HG03103 (cell line): ENCODE results near the gene BRSK2.

Experiments
- ATAC-seq: cut with Tn5 transposase; IDR thresholded peaks from one replicate; pipeline ENCODE4 v1.9.1; 2021; ENCODE audit warnings: low read depth; ENCODE audit not compliant: unreplicated experiment

Gene BRSK2

GRCh38 chr11:1476940-1477736 lies 87.4 kb downstream of the BRSK2 start:
- no peak for ATAC-seq

DNA sequence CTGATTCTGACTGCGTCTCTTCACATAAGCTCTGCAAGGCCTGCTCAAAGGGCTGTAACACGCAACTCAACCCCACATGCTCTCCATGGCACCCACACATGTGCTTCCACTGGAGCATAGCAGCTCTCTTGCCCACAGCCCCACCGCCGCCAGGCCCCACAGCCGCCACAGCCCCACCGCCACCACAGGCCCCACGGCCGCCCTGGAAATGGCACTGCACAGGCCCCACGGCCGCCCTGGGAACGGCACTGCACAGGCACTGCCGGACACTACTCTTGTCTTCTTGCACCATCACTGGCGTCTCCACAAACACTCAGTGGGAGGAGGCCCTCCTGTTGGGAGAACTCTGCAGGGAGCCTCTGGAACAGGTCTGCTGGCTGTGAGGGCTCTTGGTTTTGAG lies 88.3 kb downstream of the BRSK2 start:
- no peak for ATAC-seq

DNA sequence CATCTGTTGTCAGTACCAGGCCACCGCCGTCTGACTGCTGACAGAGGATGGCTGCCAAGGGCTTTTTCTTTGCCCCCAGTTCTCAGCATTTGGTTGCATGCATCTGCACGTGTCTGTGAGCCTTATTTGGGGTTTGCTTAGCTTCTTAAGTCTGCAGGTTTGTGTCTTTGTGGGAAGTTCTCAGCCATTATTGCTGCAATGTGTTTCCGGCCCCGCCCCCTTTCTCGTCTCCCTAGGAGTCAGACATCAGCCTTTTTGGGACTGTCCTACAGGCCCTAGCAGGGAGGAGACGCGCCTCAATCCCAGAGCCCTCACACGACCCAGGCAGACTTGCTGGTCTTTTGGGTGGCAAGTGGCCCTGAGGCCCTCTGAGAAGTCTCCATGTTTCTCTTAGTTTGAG lies 88.8 kb downstream of the BRSK2 start:
- ATAC-seq = no peak

- no peak for ATAC-seq
Measured at GRCh38 chr11:1479006-1479677, 89.4 kb downstream of the BRSK2 start.

DNA sequence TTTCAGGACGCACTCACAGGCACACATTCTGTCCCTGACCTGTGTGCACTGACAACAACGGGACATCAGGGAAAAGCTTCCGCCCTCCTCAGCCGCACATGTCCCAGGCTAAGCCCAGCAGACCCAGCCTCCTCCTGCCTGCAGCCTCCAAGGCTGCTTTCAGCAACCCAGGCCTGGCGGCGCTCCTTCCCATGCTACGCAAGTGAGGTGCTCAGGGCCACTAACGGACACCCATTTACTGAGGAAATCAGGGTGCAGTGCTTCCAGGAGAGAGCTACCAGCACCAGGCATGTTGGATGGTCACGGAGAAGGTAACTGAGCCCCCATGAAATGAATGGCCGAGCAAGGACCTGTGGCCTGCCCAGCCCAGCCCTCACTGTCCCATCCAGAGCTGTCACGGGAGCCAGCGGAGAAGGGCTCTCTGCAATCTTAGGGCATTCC lies 90.0 kb downstream of the BRSK2 start:
- no peak for ATAC-seq

GRCh38 chr11:1480191-1480554 lies 90.4 kb downstream of the BRSK2 start:
- ATAC-seq = no peak

- no peak for ATAC-seq
Measured at GRCh38 chr11:1480555-1481482, 91.1 kb downstream of the BRSK2 start.

DNA sequence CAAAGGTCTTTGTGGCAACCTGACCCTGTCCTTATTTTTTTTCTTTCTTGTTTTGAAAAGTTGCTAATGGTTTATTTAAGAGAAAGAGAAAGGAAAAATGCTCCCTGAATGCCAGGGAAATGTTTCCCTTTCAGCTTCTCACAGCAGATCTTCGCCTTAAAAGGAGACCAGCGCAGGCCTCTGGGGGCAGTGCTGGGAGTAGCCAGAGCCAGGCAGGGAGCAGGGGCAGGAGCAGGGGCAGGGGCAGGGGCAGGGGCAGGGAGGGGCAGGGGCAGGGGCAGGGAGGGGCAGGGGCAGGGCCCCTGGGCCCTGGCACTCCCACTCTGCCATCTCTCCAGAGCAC lies 91.7 kb downstream of the BRSK2 start:
- ATAC-seq = no peak

DNA sequence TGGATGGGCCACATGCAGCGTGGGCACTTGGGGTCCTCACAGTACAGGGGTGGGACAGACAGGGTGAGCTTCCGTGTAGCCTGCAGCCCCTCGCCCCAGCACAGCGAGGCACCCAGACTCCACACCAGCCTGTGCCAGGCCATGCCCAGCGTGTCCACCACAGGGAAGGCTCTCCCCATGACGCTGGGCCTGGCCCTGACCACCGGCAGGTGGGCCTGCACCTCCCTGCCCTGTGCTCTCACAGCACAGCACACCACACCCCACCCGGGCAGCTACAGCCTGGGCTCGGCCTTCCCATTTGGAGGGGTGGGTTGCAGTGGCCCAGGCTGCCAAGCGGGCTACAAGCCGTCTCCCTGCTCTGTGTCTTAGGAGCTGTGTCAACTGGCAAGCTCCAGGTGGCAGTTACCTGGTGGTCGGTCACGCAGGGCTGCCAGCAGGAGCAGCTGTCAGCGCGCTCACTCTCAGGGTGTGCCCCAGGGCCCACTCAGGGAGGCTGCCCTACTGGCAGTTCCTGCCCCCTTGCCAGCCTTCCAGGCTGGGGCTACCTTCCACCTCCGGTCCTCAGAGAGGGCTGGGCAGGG lies 92.2 kb downstream of the BRSK2 start:
- ATAC-seq = no peak

- no peak for ATAC-seq
Measured at GRCh38 chr11:1482581-1483444, 93.1 kb downstream of the BRSK2 start.

DNA sequence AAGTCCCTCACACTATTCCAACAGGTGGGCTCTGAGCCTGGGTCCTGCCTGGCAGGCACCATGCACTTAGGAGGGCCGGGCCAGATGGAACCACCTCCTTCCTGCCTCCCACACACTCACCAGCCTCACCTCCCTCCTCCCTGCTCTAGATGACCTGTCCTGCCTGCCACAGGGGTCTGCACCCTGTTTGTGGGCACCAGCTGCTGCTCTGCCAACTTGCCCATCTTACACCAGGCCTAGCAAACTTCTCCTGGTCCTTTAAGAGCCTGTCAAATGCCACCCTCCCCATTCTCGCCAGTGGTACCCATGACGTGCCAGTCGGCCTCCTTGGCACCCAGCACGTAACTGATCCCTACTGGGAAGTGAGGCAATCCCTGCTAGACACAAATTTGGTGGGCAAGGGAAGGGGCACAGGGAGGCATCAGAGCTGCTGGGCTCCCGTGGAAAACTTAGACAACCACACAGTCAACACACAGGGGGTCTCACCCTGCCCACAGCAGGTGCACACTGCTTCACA lies 93.8 kb downstream of the BRSK2 start:
- ATAC-seq = no peak

DNA sequence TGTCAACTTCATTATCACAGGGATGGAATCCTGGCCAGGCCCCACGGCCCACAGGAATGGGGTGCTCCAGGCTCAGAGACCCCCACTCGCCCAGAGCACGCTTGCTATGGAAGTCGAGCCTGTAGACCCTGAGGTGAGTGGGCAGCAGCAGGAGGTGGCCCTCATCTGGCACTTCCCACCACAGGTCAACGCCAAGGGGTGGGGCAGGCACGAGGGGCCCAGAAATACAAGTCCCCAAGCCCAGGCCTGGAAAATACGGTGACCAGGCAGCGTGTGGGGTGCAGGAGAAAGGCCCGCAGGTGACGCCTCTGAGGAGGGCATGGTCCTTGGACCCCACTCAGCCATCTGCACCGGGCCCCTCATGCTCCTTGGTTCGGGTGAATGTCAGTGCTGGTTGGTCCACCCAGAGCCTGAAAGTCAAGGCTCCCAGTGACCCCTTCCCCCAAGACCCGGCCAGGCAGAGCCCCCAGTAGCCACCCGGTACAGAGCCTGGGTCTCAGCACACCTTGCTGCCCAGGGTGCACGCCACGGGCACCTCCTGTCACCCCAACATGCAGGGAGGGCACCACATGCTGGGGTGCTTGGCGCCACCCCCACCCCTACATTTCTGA lies 94.4 kb downstream of the BRSK2 start:
- ATAC-seq = no peak

DNA sequence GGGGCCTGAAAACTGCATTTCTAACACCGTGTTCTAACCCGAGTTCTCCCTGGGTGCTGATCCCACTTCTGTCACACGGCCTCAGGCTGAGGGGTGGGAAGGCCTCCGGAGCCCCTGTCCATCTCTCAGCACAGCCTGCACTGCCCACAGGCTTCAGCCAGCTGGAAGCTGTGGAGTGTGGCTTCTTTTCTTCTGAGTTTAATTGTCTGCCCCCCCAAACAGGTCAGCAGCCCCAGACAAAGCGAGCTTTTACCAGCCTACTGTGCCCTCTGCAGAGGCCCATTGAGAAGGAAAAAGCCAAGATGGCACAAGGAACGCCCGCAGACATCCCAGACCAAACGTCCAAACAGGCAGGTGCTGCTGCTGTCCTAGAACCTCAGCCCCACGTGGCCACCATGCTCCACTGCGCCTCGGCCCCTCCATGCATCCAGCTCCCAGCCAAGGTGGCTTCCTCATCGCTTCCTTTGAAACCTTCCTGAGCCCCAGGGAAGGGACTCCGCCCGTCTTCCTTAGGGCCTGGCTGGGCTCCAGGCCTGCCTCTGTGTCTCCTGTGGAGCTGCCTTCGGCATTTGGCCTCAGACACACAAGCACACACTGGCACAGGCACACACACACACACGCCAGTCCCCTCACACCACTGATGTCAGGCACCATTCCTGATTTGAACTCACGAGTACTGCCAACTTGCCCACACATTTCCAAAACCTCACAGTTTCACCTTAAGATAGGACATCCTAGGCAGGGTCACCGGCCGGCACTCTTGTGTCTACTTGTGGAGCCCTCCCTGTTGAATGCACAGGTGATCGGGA lies 95.2 kb downstream of the BRSK2 start:
- no peak for ATAC-seq

- ATAC-seq = no peak
Measured at GRCh38 chr11:1485504-1485885, 95.8 kb downstream of the BRSK2 start.

DNA sequence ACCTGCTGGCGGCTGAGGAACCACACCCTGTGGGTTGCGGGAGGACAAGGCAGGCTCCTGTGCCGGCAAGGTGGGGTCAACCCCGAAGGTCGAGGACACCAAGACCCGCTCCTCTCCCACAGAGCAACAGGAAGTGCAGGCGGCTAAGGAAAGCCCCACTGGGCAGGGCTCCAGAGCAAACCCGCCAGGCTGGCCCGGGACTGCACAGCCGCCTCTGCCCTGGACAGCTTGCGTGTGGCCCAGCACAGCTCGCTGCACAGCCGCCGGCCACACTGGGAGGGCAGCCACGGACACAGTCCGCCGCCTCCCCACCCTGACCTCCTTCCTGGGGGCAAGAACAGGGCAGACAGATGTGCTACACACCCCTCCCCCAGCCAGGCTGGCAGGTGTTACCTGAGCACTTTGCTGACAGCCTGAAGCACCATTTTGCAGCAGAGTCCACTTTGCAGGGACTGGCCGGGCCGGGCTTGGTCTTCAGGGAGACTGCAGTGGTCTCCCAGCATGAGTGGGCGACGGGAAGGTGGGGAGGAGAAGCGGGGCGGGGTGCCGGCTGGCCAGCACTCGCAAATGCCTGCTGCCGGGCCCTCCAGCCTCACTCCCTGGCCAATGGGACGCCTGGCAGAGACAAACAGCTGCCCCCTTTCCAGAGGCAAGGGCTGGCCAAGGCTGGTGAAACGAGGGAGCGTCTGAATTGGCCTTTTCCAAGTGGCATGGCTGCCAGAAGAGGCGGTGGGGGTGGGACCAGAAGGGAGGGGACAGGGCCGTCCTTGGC lies 96.5 kb downstream of the BRSK2 start, which contains the start of gene MOB2:
Gene MOB2 (minus strand): TSS at position 726 of the 772 bp plus-strand sequence. CDS start 223 bp downstream, at position 503.
- no peak for ATAC-seq

- no peak for ATAC-seq
Measured at GRCh38 chr11:1487091-1487850, 97.5 kb downstream of the BRSK2 start.
